ENCODE data around the gene DMD. TPM values are rescaled to one million over a fixed set of nuclear protein-coding genes. Genes with fewer than 3 reads are reported as not detected.

The DMD gene
- total and polyA plus RNA-seq, 2 of the 8 experiments (the other 6 are each of a cell fraction or from before 2014, with no cell fraction given): 4.8 to 7.4 TPM

GRCh38 chrX:31819455-31819854, 1391.9 kb downstream of the DMD start (continued):
- no peak for TF ChIP-seq CHD7 (IDR thresholded peaks at IDR 0.05; ENCODE audit: insufficient replicate concordance, low read length)

Measured in H1 (cell line).